Measurements from ENCODE around the gene SETDB2.
A peak's percentile ranks its signal among the peaks of the same experiment; 100 is the strongest.

Gene SETDB2

DNA sequence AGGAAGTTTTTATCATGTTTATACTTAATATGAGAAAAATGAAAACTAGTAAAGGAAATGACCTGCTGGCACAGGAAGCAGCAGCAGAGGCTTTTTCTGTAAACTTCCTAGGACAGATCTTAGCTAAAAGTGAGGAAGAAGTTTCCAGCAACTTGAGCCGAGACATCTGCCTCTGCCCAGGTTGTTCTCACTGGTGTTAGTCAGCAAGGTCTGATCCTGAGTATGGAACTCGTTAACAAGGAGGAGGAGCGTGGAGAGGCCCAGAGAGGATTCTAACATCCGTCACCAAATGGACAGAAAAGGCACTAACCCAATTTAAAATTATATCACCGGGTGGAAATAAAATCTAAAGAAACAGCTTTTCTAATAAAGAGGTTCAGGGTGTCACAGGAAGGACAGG, 95.2 kb downstream of the SETDB2 start:
- Mint-ChIP-seq H3K4me1 (no peaks in the 10 kb centered on the region), H3K27me3 (ENCODE audit: low read depth) (no peaks in the 10 kb centered on the region), H3K4me3 (no peak overlapping the region), H3K9me3 (no peaks in the 10 kb centered on the region), H3K36me3 (ENCODE audit: low read depth) (peaks cover 52% of the 10 kb centered on the region), H3K27ac (peak overlapping the region in 1 of 3 experiments; percentile 6)
- TF ChIP-seq CTCF (IDR thresholded peaks at IDR 0.05; ENCODE audit: unreplicated experiment in 3 of 3): no peak

DNA sequence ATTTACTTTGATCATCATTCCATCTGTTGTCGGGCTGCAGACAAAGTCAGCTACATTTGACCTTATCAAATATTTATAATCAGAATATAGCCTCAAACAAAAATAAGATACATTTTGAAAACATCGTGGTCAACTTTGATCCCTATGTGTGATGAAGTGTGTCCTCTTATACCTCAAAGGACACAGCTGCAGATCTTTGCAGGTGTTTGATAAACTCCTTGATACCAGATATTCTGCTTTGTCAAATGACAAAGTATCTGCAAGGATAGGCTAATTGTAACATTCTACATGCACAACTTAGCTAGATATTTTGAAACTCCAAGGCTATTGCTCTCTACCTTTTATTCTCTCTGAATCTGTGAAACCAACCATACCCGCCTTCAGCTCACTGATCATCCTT, 95.7 kb downstream of the SETDB2 start:
- Mint-ChIP-seq H3K27ac (no peak overlapping the region), H3K9me3 (no peaks in the 10 kb centered on the region), H3K4me1 (no peaks in the 10 kb centered on the region), H3K27me3 (ENCODE audit: low read depth) (no peaks in the 10 kb centered on the region), H3K36me3 (ENCODE audit: low read depth) (peaks cover 53% of the 10 kb centered on the region), H3K4me3 (no peak overlapping the region)
- no peak for TF ChIP-seq CTCF (IDR thresholded peaks at IDR 0.05; ENCODE audit: unreplicated experiment in 3 of 3)

DNA sequence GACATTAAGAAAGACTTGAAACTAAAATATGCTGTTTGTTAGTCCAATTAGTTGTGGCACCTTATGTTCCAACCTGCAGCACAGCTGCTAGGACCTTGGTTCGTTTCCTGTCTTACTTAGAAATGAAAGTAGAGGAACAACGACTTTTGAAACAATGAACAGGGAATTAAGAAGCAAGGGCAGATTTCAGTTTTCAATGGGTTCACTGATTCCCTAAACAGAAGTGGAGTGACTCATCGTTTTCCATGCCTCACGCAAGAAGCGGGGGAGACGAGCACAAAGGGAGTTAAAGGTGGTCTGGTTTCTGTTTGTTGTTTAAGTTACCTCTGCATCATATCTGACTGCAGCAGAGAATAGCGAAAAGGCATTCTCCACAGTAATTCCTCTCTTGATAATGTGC, 96.5 kb downstream of the SETDB2 start:
- H3K36me3 Mint-ChIP-seq (ENCODE audit: low read depth): peaks cover 47% of the 10 kb centered on the region
- H3K4me3 Mint-ChIP-seq: no peak overlapping the region
- H3K9me3 Mint-ChIP-seq: no peaks in the 10 kb centered on the region
- no peak overlapping the region for H3K27ac Mint-ChIP-seq
- no peaks in the 10 kb centered on the region for H3K27me3 Mint-ChIP-seq (ENCODE audit: low read depth)
- H3K4me1 Mint-ChIP-seq: no peaks in the 10 kb centered on the region
- no peak for TF ChIP-seq CTCF (IDR thresholded peaks at IDR 0.05; ENCODE audit: unreplicated experiment in 3 of 3)

DNA sequence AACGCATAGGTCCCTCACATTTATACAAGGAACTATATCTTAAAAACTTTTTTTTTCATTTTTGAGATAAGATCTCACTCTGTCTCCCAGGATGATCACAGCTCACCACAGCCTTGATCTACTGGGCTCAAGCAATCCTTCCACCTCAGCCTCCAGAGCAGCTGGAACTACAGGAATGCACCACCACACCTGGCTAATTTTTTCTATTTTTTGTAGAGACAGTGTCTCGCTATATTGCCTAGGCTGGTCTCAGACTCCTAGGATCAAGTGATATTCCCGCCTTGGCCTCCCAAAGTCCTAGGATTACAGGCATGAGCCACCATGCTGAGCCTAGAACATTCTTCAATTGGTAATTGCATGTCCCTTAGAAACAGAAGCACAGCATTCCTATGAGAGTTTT, 99.6 kb downstream of the SETDB2 start:
- Mint-ChIP-seq H3K27me3 (ENCODE audit: low read depth) (no peaks in the 10 kb centered on the region), H3K9me3 (no peaks in the 10 kb centered on the region), H3K36me3 (ENCODE audit: low read depth) (peaks cover 42% of the 10 kb centered on the region), H3K4me3 (no peak overlapping the region), H3K4me1 (no peaks in the 10 kb centered on the region), H3K27ac (no peak overlapping the region)
- no peak for TF ChIP-seq CTCF (IDR thresholded peaks at IDR 0.05; ENCODE audit: unreplicated experiment in 3 of 3)
